BLaER1 treated with 17β-estradiol and CSF1 and Interleukin-3, amounts not matched to agents 10 nM and 100 nM (cell line): ENCODE results near the gene ZNF516.

Source experiments
- H3K27ac ChIP-seq, 11 experiments: shearing (Covaris generic); formaldehyde crosslinking; 2 replicates each; pipeline ENCODE4 v1.8.1; 2022
- H3K27me3 ChIP-seq, 11 experiments: shearing (Covaris generic); formaldehyde crosslinking; 2 replicates each; pipeline ENCODE4 v1.8.1; 2022
- H3K36me3 ChIP-seq, 11 experiments: shearing (Covaris generic); formaldehyde crosslinking; 2 replicates each; pipeline ENCODE4 v1.8.1; 2022
- H3K4me1 ChIP-seq, 10 experiments: shearing (Covaris generic); formaldehyde crosslinking; 2 replicates each; pipeline ENCODE4 v1.8.1; 2022
- H3K4me2 ChIP-seq, 11 experiments: shearing (Covaris generic); formaldehyde crosslinking; 2 replicates each; pipeline ENCODE4 v1.8.1; 2022
- H3K4me3 ChIP-seq, 10 experiments: shearing (Covaris generic); formaldehyde crosslinking; 2 replicates each; pipeline ENCODE4 v1.8.1; 2022
- H3K9ac ChIP-seq, 11 experiments: shearing (Covaris generic); formaldehyde crosslinking; 2 replicates each; pipeline ENCODE4 v1.8.1; 2022
- H3K9me3 ChIP-seq, 11 experiments: shearing (Covaris generic); formaldehyde crosslinking; replicated peaks in 1 of 11; 2 replicates each; pipeline ENCODE4 v1.8.1; 2022
- H4K20me1 ChIP-seq, 11 experiments: shearing (Covaris generic); formaldehyde crosslinking; 2 replicates each; pipeline ENCODE4 v1.8.1; 2022
- Cebpa-rat ChIP-seq, 11 experiments: shearing (Covaris generic); IDR thresholded peaks; 2 replicates each; pipeline ENCODE4 v1.8.1; 2022

ZNF516 gene

DNA sequence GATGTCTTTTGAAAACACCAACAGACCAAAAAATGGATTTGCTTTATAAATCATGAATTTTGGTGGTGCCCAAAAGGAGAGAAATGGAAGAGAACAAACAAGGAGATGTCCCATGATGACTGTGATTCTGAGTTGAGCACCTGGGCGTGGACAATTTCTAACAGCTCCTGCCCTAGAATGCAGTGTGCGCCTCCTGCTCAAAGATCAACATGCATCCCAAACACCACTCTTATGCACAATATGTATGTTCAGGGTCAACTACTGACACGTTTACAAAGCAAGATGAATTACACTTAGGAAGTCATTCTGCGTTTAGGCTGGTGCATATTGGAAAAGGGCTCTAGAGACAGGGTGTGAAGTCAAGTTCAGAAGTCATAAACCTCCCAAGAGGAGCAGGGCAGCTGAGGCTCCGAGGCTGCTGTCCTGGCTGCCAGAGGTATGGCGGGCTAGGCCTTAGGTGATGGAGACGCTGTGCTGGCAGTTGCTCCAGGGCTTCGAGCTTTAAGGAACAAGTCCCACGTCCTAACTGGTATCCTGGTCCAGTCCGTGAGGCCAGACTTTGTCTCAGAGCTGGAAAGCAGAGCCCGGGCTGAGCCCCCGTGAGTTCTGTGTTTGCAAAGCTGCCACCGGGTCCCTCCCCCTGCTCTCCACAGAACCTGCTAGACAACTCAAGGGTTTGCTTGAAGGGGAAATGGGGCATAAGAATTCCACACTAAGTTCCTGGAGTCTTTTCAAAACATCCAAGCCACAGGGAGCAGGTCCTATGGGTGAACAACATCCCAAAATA is 74.0 kb downstream of the ZNF516 start:
- no peak overlapping the region for H3K4me3 ChIP-seq
- TF ChIP-seq Cebpa-rat (IDR thresholded peaks at IDR 0.05), result no peak
- peaks cover 7 to 38% (median 13%) of the 10 kb centered on the region in 11 experiments; a peak in 18 of 22 replicates for H3K36me3 ChIP-seq
- H3K27me3 ChIP-seq, result no peaks in the 10 kb centered on the region
- no peak overlapping the region for H3K27ac ChIP-seq
- H3K4me2 ChIP-seq, result no peak overlapping the region
- peaks cover 9 to 16% (median 12%) of the 10 kb centered on the region in 10 experiments; a peak in 18 of 20 replicates for H3K4me1 ChIP-seq
- H4K20me1 ChIP-seq, result peaks cover 53 to 99% (median 77%) of the 10 kb centered on the region in 11 experiments
- H3K9me3 ChIP-seq, result no peaks in the 10 kb centered on the region
- H3K9ac ChIP-seq, result no peak overlapping the region

DNA sequence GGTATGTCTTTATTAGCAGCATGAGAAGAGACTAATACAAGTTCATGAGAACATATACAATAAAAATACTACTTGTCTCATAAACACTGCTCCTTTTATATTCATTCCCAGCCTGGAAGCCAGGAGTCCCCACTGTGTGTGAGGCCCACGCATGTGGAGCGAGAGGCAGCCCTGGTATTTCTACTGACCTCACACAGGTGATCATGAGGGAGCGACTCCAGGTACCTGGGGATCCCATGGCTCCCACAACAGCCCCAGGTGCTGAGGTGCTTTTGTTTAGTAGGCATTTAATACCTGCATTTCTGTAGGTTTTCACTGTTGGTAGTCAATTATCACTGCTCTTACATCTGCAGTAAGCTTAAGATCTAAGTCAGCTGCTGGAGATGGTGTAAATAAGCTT is 75.2 kb downstream of the ZNF516 start:
- Histone ChIP-seq H3K9me3 (no peaks in the 10 kb centered on the region), H3K4me3 (no peak overlapping the region), H4K20me1 (peaks cover 47 to 99% (median 68%) of the 10 kb centered on the region in 11 experiments), H3K4me2 (no peak overlapping the region), H3K27ac (no peak overlapping the region), H3K9ac (no peak overlapping the region), H3K27me3 (no peaks in the 10 kb centered on the region), H3K4me1 (peaks cover 0 to 4% (median under 1%) of the 10 kb centered on the region in 10 experiments; a peak in 7 of 20 replicates), H3K36me3 (peaks cover 9 to 48% (median 17%) of the 10 kb centered on the region in 11 experiments; a peak in 20 of 22 replicates)
- no peak for TF ChIP-seq Cebpa-rat (IDR thresholded peaks at IDR 0.05)

DNA sequence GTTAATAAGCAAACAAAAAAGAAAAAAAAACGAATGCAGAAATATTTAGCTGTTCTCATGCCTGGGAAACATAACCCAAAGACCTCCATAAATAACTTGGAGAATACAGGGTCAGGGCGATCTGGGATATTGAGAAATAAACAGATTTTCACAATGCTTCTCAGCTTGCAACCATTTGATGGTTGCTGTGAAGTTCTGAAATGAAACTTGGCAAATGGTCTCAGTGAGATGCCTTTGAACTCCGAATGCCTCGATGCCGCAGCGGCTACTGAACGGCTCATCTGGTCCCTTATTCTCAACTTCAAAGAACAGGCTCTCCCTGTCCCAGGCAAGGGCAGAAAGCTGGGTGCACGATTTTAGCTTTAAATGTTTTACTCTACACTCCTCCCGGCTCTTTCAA is 78.1 kb downstream of the ZNF516 start:
- H3K4me1 ChIP-seq, result peaks cover 9 to 17% (median 10%) of the 10 kb centered on the region in 10 experiments
- peaks cover 18 to 100% (median 50%) of the 10 kb centered on the region in 11 experiments; a peak in 21 of 22 replicates for H4K20me1 ChIP-seq
- no peak overlapping the region for H3K4me3 ChIP-seq
- H3K9me3 ChIP-seq, result peaks cover 0 to 10% (median 0%) of the 10 kb centered on the region in 11 experiments; a peak in 5 of 22 replicates
- H3K4me2 ChIP-seq, result no peak overlapping the region
- no peak for TF ChIP-seq Cebpa-rat (IDR thresholded peaks at IDR 0.05)
- H3K36me3 ChIP-seq, result peaks cover 16 to 50% (median 29%) of the 10 kb centered on the region in 11 experiments; a peak in 21 of 22 replicates
- no peak overlapping the region for H3K27ac ChIP-seq
- H3K27me3 ChIP-seq, result no peaks in the 10 kb centered on the region
- H3K9ac ChIP-seq, result no peak overlapping the region

DNA sequence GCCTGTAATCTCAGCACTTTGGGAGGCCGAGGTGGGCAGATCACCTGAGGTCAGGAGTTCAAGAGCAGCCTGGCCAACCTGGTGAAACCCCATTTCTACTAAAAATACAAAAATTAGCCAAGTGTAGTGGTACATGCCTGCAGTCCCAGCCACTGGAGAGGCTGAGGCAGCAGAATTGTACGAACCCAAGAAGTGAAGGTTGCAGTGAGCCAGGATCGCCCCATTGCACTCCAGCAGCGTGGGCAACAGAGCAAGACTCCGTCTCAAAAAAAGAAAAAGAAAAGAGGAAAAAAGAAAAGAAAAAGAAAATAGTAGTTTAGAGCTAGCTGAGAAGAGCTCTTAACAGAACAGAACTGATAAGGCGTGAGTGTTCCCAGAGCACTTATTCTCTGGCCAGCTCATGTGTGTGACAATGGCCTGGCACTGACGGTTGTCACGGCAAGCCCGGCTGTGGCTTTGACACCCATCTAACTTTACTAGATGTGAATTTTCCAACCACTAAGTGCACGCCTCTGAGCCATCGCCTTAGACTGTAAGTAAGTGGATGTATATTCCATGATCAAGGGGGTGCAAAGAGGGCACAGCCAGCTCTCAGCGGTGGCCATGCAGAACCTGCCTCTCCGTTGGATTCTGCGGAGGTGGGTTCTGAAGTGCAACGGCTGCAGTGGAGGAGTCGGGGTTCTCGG is 80.0 kb downstream of the ZNF516 start:
- peaks cover 21 to 36% (median 29%) of the 10 kb centered on the region in 10 experiments for H3K4me1 ChIP-seq
- H3K27me3 ChIP-seq, result no peaks in the 10 kb centered on the region
- peaks cover 6 to 100% (median 44%) of the 10 kb centered on the region in 11 experiments; a peak in 15 of 22 replicates for H4K20me1 ChIP-seq
- H3K4me2 ChIP-seq, result no peak overlapping the region
- peaks cover 18 to 55% (median 33%) of the 10 kb centered on the region in 11 experiments; a peak in 21 of 22 replicates for H3K36me3 ChIP-seq
- TF ChIP-seq Cebpa-rat (IDR thresholded peaks at IDR 0.05), result no peak
- H3K9me3 ChIP-seq, result peaks cover 0 to 27% (median 16%) of the 10 kb centered on the region in 11 experiments; a peak in 19 of 22 replicates
- no peak overlapping the region for H3K9ac ChIP-seq
- H3K27ac ChIP-seq, result no peak overlapping the region
- no peak overlapping the region for H3K4me3 ChIP-seq

DNA sequence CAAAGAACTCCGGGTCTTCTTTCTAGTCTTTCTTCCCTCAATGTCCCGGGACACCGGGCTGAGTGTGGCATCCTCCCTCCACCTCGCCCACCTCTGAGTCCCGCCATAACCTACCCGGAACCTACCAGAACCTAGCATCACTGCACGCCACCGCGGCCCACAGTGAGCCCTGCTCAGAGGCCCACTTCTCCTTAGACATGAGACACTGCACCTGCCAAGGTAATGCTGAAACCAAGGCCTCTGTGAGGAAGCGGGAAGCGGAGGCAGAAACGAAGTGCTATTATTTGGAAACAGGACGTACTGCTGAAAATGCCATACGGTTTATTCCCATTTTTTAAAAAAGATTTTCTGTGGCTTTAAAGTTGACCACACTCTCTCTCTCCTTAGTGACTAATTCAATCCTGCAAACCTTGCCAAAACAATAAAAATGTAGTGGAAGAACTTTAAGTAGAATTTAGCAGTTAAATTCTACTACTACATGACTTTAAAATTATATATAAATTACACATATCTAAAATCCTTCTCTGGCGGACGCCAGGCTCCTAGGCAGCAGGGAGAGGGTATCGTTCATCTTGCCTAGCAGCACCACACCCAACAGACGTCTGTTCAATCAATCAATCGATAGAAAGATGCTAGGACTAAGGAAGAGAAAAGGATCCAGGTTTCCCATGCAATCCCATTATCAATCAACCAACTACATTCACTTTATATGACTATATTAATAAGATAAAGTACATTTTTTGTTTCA is 82.0 kb downstream of the ZNF516 start:
- Histone ChIP-seq H3K9ac (no peak overlapping the region), H3K36me3 (peaks cover 21 to 54% (median 43%) of the 10 kb centered on the region in 11 experiments), H3K27ac (peak overlapping the region in 4 of 11 experiments; percentile 33 to 65 (median 54); a peak in 5 of 22 replicates), H3K4me3 (no peak overlapping the region), H3K4me2 (peak overlapping the region in 8 of 11 experiments; percentile 21 to 70 (median 56); a peak in 13 of 22 replicates), H3K27me3 (no peaks in the 10 kb centered on the region), H3K4me1 (peaks cover 28 to 57% (median 47%) of the 10 kb centered on the region in 10 experiments), H4K20me1 (peaks cover 7 to 100% (median 27%) of the 10 kb centered on the region in 11 experiments; a peak in 16 of 22 replicates), H3K9me3 (peaks cover 0 to 34% (median 24%) of the 10 kb centered on the region in 11 experiments; a peak in 19 of 22 replicates)
- no peak for TF ChIP-seq Cebpa-rat (IDR thresholded peaks at IDR 0.05)

DNA sequence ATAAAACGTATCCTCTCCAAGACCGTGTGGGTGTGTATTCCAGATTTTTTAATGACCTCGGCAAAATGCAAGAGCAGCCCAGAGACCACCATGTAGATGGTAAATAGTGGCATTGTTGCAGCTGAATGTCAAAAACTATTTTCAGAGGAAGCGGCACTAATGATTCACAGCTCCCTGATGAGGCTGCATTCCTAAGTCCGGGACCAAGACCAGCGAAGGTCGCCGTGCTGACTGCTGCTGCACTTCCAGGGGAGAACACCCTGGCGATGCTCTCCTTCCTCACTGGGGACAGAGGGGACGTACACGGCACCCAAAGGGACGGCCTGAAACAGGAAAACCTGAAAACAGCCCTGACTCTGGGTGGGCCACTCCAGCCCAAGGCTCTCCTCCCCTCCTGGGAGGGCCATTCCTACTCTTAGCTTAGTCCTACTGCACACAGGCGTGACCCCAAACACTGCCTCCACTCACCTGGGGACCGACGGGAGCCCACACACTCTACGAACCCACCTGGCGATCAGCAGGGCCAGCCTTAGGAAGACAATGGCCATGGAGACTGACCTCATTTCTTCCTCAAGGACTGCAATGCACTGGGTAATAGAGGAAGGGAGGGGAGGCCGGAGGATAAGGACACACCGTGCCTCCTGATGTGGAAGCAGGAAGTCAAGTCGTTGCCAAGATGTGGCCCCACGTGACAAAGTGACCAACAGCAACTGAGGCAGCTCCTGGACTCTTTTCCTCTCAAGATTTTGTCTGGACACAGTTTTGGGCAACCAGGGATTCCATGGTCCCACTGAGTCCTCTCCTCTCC is 82.8 kb downstream of the ZNF516 start:
- Histone ChIP-seq H3K36me3 (peaks cover 21 to 61% (median 47%) of the 10 kb centered on the region in 11 experiments), H4K20me1 (peaks cover 14 to 100% (median 30%) of the 10 kb centered on the region in 11 experiments; a peak in 16 of 22 replicates), H3K9me3 (peaks cover 0 to 34% (median 24%) of the 10 kb centered on the region in 11 experiments; a peak in 19 of 22 replicates), H3K27me3 (no peaks in the 10 kb centered on the region), H3K27ac (peak overlapping the region in 7 of 11 experiments; percentile 33 to 65 (median 52); a peak in 9 of 22 replicates), H3K9ac (no peak overlapping the region), H3K4me1 (peaks cover 28 to 62% (median 50%) of the 10 kb centered on the region in 10 experiments), H3K4me3 (no peak overlapping the region), H3K4me2 (peak overlapping the region; percentile 21 to 70 (median 50); a peak in 19 of 22 replicates)
- TF ChIP-seq Cebpa-rat (IDR thresholded peaks at IDR 0.05), result no peak

DNA sequence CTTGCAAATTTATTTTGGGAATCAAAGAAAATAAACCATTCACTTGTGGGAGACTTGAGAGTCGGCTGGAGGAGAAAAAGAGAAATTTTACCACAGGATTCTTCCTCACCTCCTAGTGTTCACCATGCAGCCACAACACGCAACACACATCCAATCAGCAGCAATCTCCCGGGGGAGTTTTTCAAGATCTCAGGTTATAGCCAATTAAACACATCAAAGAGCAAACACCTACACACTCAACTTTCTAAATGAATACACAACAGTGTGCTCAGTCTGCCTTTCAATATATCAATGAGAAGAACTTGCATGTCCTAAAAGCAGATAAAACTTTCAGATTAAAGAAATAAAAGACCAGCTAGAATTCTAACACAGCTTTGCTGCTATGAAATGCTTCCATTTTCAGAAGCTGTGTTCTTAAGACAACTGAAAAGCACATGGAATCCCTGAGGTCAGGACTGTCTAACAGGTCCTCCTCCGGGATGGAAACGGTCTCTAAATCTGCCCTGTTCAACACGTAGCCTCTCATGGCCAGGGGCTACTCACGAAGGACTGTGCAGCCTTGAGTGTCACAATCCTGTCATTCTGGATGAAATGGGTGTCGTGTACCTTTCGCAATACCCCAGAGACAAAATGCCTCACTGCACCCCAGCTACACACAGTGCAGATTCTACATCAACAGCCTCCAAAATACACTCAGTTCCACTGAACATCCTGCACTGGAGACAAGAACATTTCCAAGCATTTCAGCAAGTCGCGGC is 84.2 kb downstream of the ZNF516 start:
- H3K36me3 ChIP-seq, result peaks cover 21 to 72% (median 52%) of the 10 kb centered on the region in 11 experiments
- peak in 9 of 11 experiments; percentile 20 to 85 (median 63); a peak in 12 of 22 replicates for TF ChIP-seq Cebpa-rat (IDR thresholded peaks at IDR 0.05)
- peaks cover 0 to 34% (median 24%) of the 10 kb centered on the region in 11 experiments; a peak in 19 of 22 replicates for H3K9me3 ChIP-seq
- peaks cover 25 to 100% (median 38%) of the 10 kb centered on the region in 11 experiments; a peak in 19 of 22 replicates for H4K20me1 ChIP-seq
- peak overlapping the region in 7 of 11 experiments; percentile 24 to 65 (median 36); a peak in 11 of 22 replicates for H3K27ac ChIP-seq
- H3K27me3 ChIP-seq, result no peaks in the 10 kb centered on the region
- H3K4me3 ChIP-seq, result no peak overlapping the region
- H3K4me1 ChIP-seq, result peaks cover 28 to 62% (median 50%) of the 10 kb centered on the region in 10 experiments
- peak overlapping the region in 9 of 11 experiments; percentile 33 to 70 (median 57); a peak in 17 of 22 replicates for H3K4me2 ChIP-seq
- H3K9ac ChIP-seq, result no peak overlapping the region
